ENCODE data around the gene UFSP1.

The UFSP1 gene

DNA sequence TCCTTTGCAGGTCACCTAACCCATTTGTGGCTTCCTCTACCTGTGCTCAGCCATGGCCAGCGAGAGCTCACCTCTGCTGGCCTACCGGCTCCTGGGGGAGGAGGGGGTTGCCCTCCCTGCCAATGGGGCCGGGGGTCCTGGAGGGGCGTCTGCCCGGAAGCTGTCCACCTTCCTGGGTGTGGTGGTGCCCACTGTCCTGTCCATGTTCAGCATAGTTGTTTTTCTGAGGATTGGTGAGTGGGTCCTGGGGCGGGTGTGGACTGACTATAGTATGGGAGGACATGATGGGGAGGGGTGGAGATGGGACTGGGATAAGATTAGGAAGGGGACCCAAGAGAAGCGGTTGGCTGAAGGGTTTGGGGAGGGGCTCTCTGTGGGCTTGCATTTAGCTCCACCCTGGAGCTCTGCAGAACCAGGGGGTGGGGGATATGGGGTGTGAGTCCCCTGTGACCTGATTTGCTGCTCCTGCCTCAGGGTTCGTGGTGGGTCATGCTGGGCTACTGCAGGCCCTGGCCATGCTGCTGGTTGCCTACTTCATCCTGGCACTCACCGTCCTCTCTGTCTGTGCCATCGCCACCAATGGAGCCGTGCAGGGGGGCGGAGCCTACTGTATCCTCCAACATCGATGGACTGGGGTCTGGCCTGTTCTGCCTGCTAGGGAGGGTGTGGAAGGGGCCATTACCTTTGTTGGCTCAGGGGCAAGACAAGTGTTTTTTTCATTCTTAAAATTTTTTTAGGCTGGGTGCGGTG is 35.2 kb downstream of the UFSP1 start:
- no peak for DNase-seq

DNA sequence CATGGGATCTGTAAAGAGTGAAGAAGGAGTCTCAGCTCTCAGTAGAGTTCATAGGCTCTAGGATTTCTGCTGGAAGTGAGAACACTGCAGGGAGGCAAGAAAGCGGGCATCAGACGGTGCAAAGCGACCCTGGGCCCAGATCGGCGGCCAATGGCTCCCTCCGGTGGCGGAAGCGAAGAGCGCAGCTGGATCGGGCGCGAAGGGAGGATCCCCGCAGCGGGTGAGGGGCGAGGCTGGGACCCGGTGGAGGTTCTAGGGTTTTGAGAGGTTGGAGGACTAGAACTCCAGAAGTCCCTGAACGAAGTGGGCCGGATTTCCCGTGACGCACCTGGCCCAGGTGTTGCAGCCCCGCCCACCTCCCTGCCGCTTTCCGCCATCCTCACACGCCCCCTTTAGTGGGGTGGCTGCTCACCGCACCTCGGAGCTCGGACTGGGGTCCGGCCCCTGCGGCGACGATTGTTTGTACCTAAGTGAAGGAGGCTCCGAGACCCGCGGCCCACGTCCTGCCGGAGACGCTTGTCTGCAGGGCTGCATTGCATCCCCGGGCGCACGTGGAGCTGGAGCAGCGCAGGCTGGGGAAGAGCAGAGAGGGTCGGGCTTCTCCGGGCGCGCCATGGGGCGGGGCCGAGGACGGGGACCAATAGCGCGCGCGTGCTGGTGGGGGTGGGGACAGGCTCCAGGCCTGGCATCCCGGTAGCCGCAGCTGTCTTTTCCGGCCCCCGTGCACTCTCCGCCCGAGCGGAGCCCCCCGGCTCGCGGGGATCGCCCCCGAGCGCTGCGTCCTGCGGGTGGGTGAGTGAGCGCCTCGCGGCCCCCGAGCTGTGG is 37.3 kb downstream of the UFSP1 start, which contains the start of gene SLC12A9:
Gene SLC12A9 (plus strand): TSS at position 666 of the 825 bp plus-strand sequence. CDS start 1,485 bp downstream, outside the sequence.
- peak; percentile 91 for DNase-seq

DNA sequence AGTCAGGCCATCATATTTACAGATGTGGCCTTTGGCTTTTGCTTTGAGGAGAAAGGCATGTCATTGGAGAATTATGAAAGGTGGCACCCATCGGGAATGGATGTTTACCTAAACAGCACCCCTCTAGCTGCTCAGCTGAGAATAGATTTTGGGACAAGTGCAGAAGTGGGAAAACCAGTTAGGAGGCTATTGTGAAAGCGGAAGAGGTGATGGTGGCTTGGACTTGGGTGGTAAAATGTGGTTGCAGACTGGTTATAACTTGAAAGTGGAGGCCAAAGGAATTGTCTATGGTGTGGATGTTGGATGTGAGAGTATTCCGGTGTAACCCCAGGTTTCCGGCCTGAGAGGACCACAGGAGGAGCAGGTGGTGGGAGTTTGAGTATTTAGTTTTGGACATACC is 42.2 kb downstream of the UFSP1 start:
- DNase-seq, result no peak

DNA sequence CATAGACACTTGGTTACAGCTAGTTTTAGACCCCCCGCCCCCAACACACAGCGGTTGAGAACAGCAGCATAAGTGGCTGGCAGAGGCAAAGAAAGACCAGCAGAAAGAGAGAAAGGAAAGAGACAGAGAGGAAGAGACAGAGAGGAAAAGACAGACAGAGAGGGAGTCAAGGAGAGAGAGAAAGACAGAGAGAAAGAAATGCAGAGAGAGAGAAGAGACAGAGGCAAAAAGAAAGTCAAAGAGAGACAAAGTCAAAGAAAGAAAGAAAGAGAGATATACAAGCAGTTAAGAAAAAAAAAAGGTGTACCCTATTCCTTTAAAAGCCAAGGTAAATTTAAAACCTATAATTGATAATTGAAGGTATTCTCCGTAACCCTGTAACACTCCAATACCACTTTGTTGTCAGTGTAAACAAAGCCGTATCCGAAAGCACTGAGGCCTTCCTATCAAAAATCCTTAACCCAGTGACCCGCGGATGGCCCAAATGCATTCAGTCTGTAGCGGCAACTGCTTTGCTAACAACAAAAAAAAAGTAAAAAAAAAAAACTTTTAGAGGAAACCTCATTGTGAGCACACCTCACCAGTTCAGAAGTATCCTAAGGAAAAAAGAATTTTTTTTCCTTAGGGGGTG is 48.9 kb downstream of the UFSP1 start:
- no peak for DNase-seq

DNA sequence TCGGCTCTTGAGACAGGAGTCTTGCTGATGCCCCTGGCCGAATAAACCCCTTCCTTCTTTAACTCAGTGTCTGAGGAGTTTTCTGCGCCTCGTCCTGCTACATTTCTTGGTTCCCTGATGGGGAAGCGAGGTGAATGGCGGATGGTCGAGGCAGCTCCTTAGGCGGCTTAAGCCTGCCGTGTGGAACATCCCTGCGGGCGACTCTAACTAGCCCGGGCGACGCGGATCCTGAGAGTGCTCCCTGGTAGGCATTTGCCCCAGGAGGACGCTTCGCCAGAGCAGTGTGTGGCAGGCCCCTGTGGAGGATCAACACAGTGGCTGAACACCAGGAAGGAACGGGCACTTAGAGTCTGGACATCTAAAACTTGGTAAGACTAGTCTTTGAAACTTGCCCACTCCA is 50.2 kb downstream of the UFSP1 start:
- DNase-seq, result no peak
